ENCODE data around the gene SLC35C1. TPM values are rescaled to one million over a fixed set of nuclear protein-coding genes. Genes with fewer than 3 reads are reported as not detected.
"Not testable (repeated sequence)": the region's sequence is repeated elsewhere in the genome, so short reads cannot be mapped to it uniquely, and the experiment has no call there.

Gene SLC35C1
- total RNA-seq, 4 donors from 2014 or later = 3.8 to 12.1 (median 7.0) TPM

GRCh38 chr11:45828996-45829395 lies 24.0 kb downstream of the SLC35C1 start:
- no peak for DNase-seq (ENCODE audit: low spot score in 2 of 2)
- 62 to 66% methylated on average over 4 of the region's 4 CpGs for WGBS, 2 donors
- no peak overlapping the region for H3K4me3 ChIP-seq (ENCODE audit: low read depth, poor library complexity, severe bottlenecking)
- TF ChIP-seq CTCF (IDR thresholded peaks at IDR 0.05) = no peak
- no peak for TF ChIP-seq POLR2A (IDR thresholded peaks at IDR 0.05)
- intact Hi-C loops (cut with DNase I; ENCODE audit: low total_unique reads) = no loop called here

GRCh38 chr11:45830596-45830995 lies 25.6 kb downstream of the SLC35C1 start:
- TF ChIP-seq CTCF (IDR thresholded peaks at IDR 0.05) = no peak
- TF ChIP-seq POLR2A (IDR thresholded peaks at IDR 0.05) = no peak
- WGBS, 2 donors = 83 to 94% methylated on average over 2 of the region's 2 CpGs
- H3K4me3 ChIP-seq (ENCODE audit: low read depth, poor library complexity, severe bottlenecking) = no peak overlapping the region
- no peak for DNase-seq (ENCODE audit: low spot score in 2 of 2)
- intact Hi-C loops (cut with DNase I; ENCODE audit: low total_unique reads) = no loop called here

- no peak for TF ChIP-seq POLR2A (IDR thresholded peaks at IDR 0.05)
- no peak for TF ChIP-seq CTCF (IDR thresholded peaks at IDR 0.05)
- H3K4me3 ChIP-seq (ENCODE audit: low read depth, poor library complexity, severe bottlenecking) = no peak overlapping the region
- DNase-seq (ENCODE audit: low spot score in 2 of 2) = no peak
- intact Hi-C loops (cut with DNase I; ENCODE audit: low total_unique reads) = no loop called here
- WGBS, 2 donors = 68 to 77% methylated on average over 9 of the region's 9 CpGs
Observed at GRCh38 chr11:45832811-45833441, 28.0 kb downstream of the SLC35C1 start.

GRCh38 chr11:45833761-45834160 lies 28.8 kb downstream of the SLC35C1 start:
- intact Hi-C loops (cut with DNase I; ENCODE audit: low total_unique reads) = no loop called here
- DNase-seq (ENCODE audit: low spot score in 2 of 2) = peak in 1 of 2 donors; percentile 31
- no peak overlapping the region for H3K4me3 ChIP-seq (ENCODE audit: low read depth, poor library complexity, severe bottlenecking)
- TF ChIP-seq CTCF (IDR thresholded peaks at IDR 0.05) (no peak), POLR2A (IDR thresholded peaks at IDR 0.05) (no peak)
- WGBS, 2 donors = 37 to 38% methylated on average over 3 of the region's 3 CpGs

- peak in 1 of 2 donors; percentile 60 for DNase-seq (ENCODE audit: low spot score in 2 of 2)
- TF ChIP-seq CTCF (IDR thresholded peaks at IDR 0.05) (no peak), POLR2A (IDR thresholded peaks at IDR 0.05) (no peak)
- WGBS, 2 donors = 57 to 67% methylated on average over 4 of the region's 4 CpGs
- H3K4me3 ChIP-seq (ENCODE audit: low read depth, poor library complexity, severe bottlenecking) = no peak overlapping the region
- intact Hi-C loops (cut with DNase I; ENCODE audit: low total_unique reads) = no loop called here
Observed at GRCh38 chr11:45834298-45834756, 29.4 kb downstream of the SLC35C1 start.

- no peak overlapping the region for H3K4me3 ChIP-seq (ENCODE audit: low read depth, poor library complexity, severe bottlenecking)
- 68 to 82% methylated on average over 6 of the region's 6 CpGs for WGBS, 2 donors
- TF ChIP-seq POLR2A (IDR thresholded peaks at IDR 0.05) = no peak
- DNase-seq (ENCODE audit: low spot score in 2 of 2) = peak in 1 of 2 donors; percentile 67
- intact Hi-C loops (cut with DNase I; ENCODE audit: low total_unique reads) = no loop called here
Observed at GRCh38 chr11:45839204-45839603, 34.3 kb downstream of the SLC35C1 start.

- 83 to 93% methylated on average over 13 of the region's 13 CpGs for WGBS, 2 donors
- intact Hi-C loops (cut with DNase I; ENCODE audit: low total_unique reads); H3K4me3 ChIP-seq (ENCODE audit: low read depth, poor library complexity, severe bottlenecking): not testable (repeated sequence)
- peak in 1 of 2 donors; percentile 64 for DNase-seq (ENCODE audit: low spot score in 2 of 2)
Observed at GRCh38 chr11:45840251-45840650, 35.3 kb downstream of the SLC35C1 start.

Data from lower leg skin (tissue), 4 donors.